GM21825 (cell line): ENCODE results near the gene DENND2C.
"Not testable (repeated sequence)": the region's sequence is repeated elsewhere in the genome, so short reads cannot be mapped to it uniquely, and the experiment has no call there.

Experiments
- ATAC-seq: cut with Tn5 transposase; IDR thresholded peaks from one replicate; pipeline ENCODE4 v1.9.1; 2021; ENCODE audit warnings: mild to moderate bottlenecking, moderate library complexity; ENCODE audit not compliant: unreplicated experiment

Gene DENND2C

GRCh38 chr1:114610546-114611245, 59.2 kb downstream of the DENND2C start:
- ATAC-seq, result no peak

GRCh38 chr1:114609826-114610225, 60.0 kb downstream of the DENND2C start:
- no peak for ATAC-seq

DNA sequence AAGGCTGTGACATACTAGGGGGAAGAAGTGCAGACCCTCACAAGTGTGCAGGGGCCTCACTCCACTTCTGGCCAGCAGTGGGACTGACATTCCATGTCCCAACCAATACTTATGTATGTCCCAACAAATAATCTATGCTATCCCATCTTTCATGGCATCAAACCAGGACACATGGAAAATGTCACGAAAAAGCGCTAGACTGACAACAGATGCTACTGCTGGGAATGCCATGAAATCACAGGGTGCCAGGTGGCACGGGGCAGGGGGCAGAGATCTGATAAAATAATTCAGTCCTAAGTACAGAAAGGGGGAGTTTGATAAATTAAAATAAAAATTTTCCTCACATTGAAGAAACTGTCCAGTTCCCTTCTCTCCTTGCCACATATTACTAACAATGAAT, 60.8 kb downstream of the DENND2C start:
- ATAC-seq, result no peak

GRCh38 chr1:114607223-114607622, 62.6 kb downstream of the DENND2C start:
- ATAC-seq, result no peak

GRCh38 chr1:114597949-114598348, 71.9 kb downstream of the DENND2C start:
- no peak for ATAC-seq

DNA sequence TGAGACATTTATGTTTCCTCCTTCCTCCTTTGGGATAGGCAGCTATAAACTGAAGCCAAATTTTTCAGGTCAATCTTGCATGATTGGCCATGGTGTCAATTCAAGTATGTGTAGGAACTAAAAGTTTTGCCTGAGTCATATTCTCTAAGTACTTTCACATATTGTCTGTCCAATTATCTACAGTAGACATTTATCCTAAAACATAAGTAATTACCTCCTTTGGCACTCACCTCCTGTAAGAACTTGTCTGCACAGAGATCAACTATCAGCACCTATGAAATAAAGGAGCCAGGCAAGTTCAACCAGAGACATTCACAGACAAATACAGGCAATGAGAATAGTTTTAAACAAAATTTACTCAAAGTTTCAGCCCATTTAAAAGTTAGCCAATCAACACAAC, 74.2 kb downstream of the DENND2C start:
- no peak for ATAC-seq

DNA sequence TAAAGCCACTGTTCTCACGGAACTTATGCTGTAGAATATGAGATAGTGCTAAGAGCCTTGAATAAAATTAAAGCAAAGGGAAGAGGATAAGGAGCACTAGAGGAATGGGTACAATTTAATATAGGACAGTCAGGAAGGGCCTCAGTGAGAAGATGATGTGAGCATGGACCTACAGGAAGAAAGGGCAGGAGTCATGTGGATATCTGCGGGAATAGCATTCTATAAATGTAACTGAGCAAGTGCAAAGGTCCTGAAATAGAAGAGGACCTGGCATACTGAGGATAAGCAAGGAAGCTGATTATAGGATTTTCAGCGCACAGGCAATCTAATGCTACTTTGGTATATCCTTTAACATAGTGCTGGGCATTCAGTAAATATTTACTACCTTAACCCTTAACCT, 75.8 kb downstream of the DENND2C start:
- ATAC-seq, result no peak

GRCh38 chr1:114589122-114589521, 80.7 kb downstream of the DENND2C start:
- no peak for ATAC-seq

DNA sequence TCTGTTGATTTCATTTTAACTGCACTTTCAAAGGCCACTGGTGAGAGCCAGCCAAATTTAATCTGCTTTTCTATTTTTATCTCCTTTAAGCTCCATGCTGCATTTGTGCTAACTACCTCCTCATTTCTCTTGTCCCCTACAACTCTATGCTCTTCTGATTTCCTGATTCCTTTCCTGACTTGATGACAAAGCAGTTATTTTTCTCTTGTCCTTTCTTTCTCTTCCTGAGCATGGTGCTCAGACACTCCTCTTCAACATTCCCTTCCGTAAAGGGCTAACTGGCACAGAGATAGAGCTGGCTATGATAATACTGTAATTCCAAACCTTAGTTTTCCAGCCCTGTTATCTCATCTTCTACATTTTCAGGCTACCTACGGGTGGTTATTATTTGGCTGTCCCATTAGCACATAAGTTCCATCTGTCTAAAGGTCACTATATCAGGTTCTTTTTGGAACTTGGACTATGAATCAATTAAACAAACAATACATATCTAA, 81.6 kb downstream of the DENND2C start:
- ATAC-seq, result no peak

GRCh38 chr1:114587203-114587991, 82.5 kb downstream of the DENND2C start:
- no peak for ATAC-seq

- no peak for ATAC-seq
These were observed 83.3 kb downstream of the DENND2C start for GRCh38 chr1:114586513-114587047.

- ATAC-seq, result no peak
These were observed 84.6 kb downstream of the DENND2C start for GRCh38 chr1:114585231-114585630.

DNA sequence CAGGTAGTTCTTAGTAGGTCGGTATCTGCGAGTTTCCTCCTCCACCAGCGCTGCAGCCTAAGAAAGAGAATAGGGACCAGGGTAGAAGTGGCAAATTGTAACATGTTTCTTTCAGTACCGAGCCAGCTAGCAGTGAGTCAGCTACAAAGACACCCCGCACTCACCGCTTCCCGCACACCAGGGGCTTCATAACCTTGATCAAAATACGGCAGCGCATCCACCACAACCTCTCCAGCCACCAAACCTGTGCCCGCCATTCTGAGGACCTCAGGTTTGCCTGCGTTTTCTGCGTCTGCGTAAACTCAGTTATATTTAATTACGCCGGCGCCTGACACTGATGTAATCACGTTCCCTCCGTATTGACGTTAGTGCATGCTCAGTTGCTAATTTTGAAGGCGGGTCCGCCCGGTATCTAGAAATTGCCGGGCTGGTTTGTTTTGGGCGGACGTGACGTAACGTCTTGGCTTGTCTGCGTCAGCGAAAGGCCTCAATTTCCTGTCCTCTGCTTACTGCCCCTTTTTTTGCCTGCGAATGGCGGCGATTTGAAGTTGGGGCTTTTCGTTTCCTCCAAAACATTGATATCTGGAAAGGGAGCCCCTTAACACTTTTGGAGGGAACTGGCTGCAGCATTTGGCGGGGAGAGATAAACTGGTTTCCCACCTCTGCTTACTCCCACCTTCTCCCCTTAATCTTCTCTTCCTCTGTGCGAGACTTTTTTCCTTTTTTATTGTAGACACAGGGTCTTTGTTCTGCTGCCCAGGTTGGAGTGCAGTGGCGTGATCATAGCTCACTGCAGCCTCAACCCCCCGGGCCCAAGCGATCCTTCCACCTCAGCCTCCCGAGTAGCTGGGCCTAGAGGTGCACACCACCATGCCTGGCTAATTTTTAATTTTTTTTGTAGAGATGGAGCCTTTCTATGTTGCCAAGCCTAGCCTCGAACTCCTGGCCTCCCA, 88.2 kb downstream of the DENND2C start, which contains the start of gene BCAS2:
TSS of gene BCAS2 (minus strand) at position 281 of the 953 bp plus-strand sequence. CDS start at position 257, 24 bp downstream.
- ATAC-seq, result peak; percentile 99

GRCh38 chr1:114574365-114574764, 95.5 kb downstream of the DENND2C start:
- no peak for ATAC-seq

DNA sequence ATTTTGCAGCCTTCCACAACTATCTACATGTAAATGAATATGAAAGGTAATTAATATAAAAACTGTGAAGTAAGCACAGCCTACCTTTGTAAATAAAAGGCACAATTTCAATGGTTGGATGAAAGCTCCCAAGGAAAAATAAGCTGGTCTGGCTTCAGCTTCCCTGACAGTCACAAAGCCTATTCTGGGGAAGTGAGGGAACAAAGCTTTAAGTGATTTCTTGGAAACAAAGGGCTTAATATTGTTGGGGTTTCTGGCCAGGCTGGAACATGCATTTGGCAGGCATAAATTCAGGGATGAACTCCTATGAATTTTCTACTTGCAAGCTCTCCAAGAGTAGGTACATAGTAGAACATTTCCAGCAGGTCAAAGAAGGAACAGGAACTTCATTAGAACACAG, 105.7 kb downstream of the DENND2C start:
- ATAC-seq, result no peak

GRCh38 chr1:114562978-114563510, 106.8 kb downstream of the DENND2C start:
- ATAC-seq, result not testable (repeated sequence)

DNA sequence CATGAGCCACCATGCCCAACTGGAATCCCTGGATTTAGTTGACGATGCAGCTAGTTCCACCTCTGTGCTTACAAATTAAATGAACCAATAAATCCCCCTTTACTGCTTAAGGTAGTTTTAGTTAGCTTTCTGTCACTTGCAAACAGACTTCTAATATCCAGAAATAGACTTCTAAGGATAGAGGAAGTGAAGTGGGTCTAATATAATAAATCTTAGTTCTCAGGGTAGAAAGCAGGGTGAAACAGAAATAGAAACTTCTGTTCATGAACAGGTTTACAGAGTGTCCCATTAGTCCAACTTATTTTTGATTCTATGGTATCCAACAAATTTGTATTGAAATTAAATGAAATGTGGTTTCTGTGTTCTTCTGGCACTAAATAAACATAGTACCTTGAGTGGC, 108.5 kb downstream of the DENND2C start:
- ATAC-seq, result no peak

DNA sequence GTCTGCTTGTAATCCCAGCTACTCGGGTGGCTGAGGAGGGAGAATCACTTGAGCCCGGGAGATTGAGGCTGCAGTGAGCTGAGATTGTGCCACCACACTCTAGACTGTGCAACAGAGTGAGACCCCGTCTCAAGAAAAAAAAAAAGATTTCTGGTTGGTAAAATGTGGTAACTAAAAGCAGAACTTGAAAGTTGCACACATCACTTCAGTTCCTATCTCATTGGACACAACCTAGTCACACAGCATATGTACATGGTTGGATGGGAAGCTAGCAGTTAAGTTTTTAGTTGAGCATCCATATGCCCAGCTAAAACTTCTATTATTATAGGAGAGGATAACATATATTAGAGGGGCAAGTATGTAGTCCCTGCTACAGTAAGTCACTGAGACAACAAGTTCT, 110.5 kb downstream of the DENND2C start:
- peak; percentile 55 for ATAC-seq

GRCh38 chr1:114558544-114558943, 111.3 kb downstream of the DENND2C start:
- ATAC-seq, result no peak

- ATAC-seq, result no peak
These were observed 115.3 kb downstream of the DENND2C start for GRCh38 chr1:114554577-114554976.
